ENCODE data around the gene OGDH.
"Not testable (repeated sequence)": the region's sequence is repeated elsewhere in the genome, so short reads cannot be mapped to it uniquely, and the experiment has no call there.

Gene OGDH

DNA sequence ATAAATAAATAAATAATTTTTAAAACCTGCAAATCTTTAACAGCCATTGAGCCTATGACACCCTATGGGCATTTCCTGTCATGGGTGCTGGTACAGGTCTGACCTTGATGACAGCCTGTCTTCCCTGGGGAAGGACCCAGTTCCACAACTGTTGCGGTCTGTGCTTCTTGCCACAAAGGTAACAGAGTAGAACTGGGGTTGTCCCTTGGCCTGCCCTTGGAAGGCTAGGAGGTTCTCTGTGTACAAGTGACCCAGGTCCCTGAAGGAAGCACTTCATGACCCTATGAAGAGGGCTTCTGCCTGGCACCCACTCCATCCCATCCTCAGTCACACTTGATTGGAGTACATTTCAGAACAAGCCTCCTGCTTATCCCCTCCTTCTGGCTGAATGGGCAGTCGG, 66.9 kb downstream of the OGDH start:
- DNase-seq, result no peak

- DNase-seq, result no peak
These were observed 67.3 kb downstream of the OGDH start for GRCh38 chr7:44673771-44674170.

GRCh38 chr7:44674381-44674780, 68.0 kb downstream of the OGDH start:
- DNase-seq, result no peak

GRCh38 chr7:44676776-44677175, 70.3 kb downstream of the OGDH start:
- DNase-seq, result no peak

GRCh38 chr7:44678101-44678470, 71.7 kb downstream of the OGDH start:
- no peak for DNase-seq

- DNase-seq, result peak; percentile 25
These were observed 72.2 kb downstream of the OGDH start for GRCh38 chr7:44678471-44679179.

DNA sequence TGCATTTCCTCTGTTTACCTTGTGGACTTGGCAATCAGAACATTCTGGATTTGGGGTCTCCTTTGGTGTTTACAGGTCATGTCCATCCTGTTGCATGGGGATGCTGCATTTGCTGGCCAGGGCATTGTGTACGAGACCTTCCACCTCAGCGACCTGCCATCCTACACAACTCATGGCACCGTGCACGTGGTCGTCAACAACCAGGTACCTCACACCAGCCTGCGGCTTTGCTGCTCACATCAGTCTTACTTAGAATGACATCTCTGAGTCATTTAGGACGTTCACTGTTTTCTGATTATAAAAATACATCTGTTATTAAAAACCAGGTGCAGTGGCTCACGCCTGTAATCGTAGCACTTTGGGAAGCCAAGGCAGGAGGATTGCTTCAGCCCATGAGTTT, 75.2 kb downstream of the OGDH start:
- no peak for DNase-seq

DNA sequence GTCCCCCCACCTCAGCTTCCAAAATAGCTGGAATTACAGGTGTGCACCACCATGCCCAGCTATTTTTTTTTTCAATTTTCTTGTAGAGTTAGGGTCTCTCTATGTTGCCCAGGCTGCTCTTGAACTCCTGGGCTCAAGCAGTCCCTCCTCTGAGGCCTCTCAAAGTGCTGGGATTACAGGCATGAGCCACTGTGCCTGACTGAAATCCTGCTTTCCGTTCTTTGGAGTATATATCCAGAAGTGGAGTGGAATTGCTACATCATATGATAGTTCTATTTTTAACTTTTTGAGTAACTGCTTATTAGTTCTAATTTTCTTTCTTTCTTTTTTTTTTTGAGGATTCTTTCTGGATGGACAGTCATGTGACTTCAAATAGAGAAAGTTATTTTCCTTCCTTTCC, 79.3 kb downstream of the OGDH start:
- DNase-seq, result no peak

DNA sequence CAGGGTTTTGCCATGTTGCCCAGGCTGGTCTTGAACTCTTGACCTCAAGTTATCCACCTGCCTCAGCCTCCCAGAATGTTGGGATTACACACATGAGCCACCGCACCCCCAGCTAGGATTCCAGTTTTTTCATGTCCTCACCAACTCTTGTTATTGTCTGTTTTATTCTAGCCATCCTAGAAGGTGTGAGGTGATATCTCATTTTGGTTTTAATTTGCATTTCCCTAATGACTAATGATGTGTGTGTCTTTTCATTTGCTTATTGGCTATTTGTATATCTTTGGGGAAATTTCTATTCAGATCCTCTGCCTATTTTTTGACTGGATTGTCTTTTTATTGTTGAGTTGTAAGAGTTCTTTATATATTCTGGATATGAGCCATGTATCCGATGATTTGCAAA, 83.0 kb downstream of the OGDH start:
- no peak for DNase-seq

DNA sequence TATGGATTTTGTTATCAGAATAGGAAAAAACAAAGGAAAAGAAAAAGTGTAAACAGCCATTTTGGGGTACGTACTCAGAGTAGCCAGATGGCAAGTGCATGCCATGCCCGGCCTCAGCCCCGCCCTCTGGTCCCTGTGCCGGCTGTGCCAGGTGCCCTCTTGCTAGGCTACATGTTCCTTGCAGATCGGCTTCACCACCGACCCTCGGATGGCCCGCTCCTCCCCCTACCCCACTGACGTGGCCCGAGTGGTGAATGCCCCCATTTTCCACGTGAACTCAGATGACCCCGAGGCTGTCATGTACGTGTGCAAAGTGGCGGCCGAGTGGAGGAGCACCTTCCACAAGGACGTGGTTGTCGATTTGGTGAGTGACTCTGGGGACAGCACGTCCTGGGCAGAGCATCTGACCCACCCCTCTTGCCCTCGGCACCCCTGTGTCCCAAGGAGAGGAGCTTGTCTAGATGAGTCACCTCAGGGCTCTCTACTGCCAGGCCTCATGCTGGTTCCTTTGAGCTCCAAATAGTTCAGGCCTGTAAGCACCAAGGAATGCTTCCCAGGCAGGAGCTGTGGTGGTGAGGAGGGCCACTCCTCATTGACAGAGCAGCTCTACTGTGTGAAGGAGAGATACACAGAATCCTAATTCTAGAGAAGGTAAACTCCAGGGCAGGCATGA, 87.3 kb downstream of the OGDH start:
- DNase-seq, result no peak

- no peak for DNase-seq
These were observed 87.9 kb downstream of the OGDH start for GRCh38 chr7:44694326-44694725.

DNA sequence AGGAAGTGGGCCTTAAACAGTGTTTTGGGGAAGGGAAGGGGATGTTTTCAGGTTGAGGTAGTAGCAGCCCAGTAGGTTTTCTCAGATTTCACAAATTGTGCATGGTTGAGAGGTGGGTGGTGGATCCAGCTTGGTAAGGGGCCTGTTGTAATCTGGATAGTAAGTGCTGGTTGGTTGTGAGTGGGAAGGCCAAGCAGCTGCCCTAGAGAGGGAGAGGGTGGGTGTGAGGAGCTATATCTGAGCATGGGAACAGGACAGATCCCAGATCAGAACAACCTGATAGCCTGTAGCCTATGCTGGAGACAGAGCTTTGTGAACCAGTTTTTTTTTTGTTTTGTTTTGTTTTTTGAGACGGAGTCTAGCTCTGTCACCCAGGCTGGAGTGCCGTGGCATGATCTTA, 88.3 kb downstream of the OGDH start:
- DNase-seq, result no peak

- no peak for DNase-seq
These were observed 89.3 kb downstream of the OGDH start for GRCh38 chr7:44695756-44696155.

- no peak for DNase-seq
These were observed 90.3 kb downstream of the OGDH start for GRCh38 chr7:44696728-44697127.

- no peak for DNase-seq
These were observed 91.0 kb downstream of the OGDH start for GRCh38 chr7:44697136-44698045.

- DNase-seq, result no peak
These were observed 91.7 kb downstream of the OGDH start for GRCh38 chr7:44698046-44698580.

DNA sequence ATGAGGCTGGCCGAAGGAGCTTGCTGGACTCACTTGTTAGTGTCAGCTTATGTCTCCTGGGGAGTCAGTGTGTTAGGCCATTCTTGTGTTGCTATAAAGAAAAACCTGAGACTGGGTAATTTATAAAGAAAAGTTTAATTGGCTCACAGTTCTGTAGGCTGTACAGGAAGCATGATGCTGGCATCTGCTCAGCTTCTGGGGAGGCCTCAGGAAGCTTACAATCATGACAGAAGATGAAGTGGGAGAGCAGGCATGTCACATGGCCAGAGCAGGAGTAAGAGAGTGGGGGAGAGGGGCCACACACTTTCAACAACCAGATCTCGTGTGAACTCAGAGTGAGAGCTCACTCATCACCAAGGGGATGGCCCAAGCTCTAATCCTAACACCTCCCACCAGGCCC, 93.2 kb downstream of the OGDH start:
- DNase-seq, result not testable (repeated sequence)

- DNase-seq, result no peak
These were observed 93.9 kb downstream of the OGDH start for GRCh38 chr7:44700322-44700721.

DNA sequence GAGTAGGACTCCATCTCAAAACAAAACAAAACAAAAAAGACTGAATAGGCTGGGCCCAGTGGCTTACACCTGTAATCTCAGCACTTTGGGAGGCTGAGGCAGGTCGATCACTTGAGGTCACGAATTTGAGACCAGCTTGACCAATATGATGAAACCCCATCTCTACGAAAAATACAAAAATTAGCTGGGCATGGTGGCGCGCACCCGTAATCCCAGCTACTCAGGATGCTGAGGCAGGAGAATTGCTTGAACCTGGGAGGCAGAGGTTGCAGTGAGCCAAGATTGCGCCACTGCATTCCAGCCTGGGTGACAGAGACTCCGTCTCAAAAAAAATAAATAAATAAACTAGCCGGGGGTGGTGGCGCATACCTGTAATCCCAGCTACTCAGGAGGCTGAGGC, 97.0 kb downstream of the OGDH start:
- DNase-seq, result not testable (repeated sequence)

DNA sequence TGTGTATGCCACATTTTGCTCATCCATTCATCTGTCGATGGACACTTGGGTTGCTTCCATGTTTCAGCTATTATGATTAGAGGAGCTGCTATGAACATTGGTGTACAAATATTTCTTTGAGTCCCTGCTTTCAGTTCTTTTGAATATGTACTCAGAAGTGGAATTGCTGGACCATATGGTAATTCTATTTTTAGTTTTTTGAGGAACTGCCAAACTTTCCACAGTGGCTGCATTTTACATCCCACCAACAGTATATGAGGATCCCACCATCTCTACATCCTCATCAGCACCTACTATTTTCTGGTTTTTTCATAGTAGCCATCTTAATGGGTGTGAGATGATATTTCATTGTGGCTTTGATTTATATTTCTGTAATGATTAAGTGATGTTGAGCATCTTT, 97.5 kb downstream of the OGDH start:
- no peak for DNase-seq

GRCh38 chr7:44705434-44705833, 99.0 kb downstream of the OGDH start:
- no peak for DNase-seq

DNA sequence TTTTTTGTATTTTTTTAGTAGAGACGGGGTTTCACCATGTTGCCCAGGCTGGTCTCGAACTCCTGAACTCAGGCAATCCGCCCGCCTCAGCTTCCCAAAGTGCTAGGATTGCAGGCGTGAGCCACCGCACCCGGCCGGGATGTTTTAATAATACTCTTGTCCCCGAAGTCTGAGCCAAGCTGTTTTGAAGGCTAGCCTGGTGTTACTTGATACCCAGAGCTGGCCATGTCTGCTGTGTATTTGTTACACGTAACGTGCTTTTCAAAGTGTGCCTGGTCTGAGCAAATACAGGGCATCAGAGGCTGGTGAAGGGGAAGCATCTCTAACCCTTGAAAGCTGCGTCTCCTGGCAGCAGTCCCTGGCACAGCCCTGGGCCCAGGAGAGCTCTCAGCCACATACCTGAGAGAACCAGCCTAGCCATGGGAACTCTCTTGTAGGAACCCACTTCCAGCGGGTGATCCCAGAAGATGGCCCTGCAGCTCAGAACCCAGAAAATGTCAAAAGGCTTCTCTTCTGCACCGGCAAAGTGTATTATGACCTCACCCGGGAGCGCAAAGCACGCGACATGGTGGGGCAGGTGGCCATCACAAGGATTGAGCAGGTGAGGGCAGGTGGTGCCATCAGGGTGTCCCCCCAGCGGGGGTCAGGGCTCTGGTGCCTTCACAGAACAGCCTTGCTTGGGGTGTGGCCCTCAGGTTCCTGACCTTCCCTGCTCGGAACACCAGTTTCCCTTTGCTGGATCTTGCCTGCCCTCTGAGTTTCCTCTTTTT, 100.5 kb downstream of the OGDH start:
- DNase-seq, result no peak
